GM12878 (cell line): ENCODE measurements around the gene HMGB1. TPM values are rescaled to one million over a fixed set of nuclear protein-coding genes. Genes with fewer than 3 reads are reported as not detected.

Experiments used
- ATAC-seq: fragments of 200-7000 bp; cut with Tn5 transposase; 3 replicates; pipeline ENCODE4 v1.9.1; 2020; ENCODE audit warnings: mild to moderate bottlenecking, moderate library complexity
- BruUV-seq: library from RNA; stranded (reverse); fragments of 400-500 nt; replicated peaks from 2 replicates; lab custom pipeline; 2021; lab: Mats Ljungman, UMichigan
- CTCF ChIA-PET: fragments of 300-600 bp; sonication (Branson Sonifier 250); formaldehyde crosslinking; extraction: SDS; loops from one replicate; lab custom pipeline; 2021; ENCODE audit warnings: inconsistent platforms; lab: Yijun Ruan, JAX
- POLR2A ChIA-PET: fragments of 350-600 bp; formaldehyde crosslinking; extraction: SDS; loops from one replicate; lab custom pipeline; 2021; ENCODE audit warnings: inconsistent platforms; lab: Charles Lee
- RAD21 ChIA-PET: fragments of 300-600 bp; sonication (Branson Sonifier 250); formaldehyde crosslinking; loops from one replicate; lab custom pipeline; 2023; ENCODE audit warnings: antibody characterized with exemption; ENCODE audit not compliant: unreplicated experiment; lab: Charles Lee
- SMC1A ChIA-PET: fragments of 300-600 bp; sonication (Branson Sonifier 250); formaldehyde crosslinking; loops from one replicate; lab custom pipeline; 2023; ENCODE audit not compliant: unreplicated experiment, uncharacterized antibody; lab: Charles Lee
- DNase-seq: peaks from one replicate; pipeline ENCODE4 v3.0.0-alpha.2; 2011; ENCODE audit warnings: low read depth, low spot score
- FAIRE-seq: peaks from 3 replicates; lab custom pipeline; 2011; peaks lifted over from hg19 to GRCh38; lab: Jason Lieb, UNC
- H2AFZ ChIP-seq: 2 replicates; pipeline ENCODE4 v1.6.0; 2011; ENCODE audit warnings: low read depth, low read length, control low read depth; ENCODE audit not compliant: control insufficient read depth
- H3K27ac ChIP-seq: 2 replicates; pipeline ENCODE4 v1.5.1; 2011; ENCODE audit warnings: control low read depth; ENCODE audit not compliant: control insufficient read depth, insufficient read depth
- H3K27me3 ChIP-seq, 2 experiments: replicated peaks in 1 of 2; 2 replicates each; pipeline versions ENCODE4 v1.6.0 to v1.6.1; 2011; ENCODE audit warnings: low read length in 1 of 2; ENCODE audit not compliant: control insufficient read depth in 2 of 2, insufficient read depth in 2 of 2
- H3K36me3 ChIP-seq, 2 experiments: 2 replicates each; pipeline ENCODE4 v1.5.1; 2011; ENCODE audit warnings: low read length in 1 of 2; ENCODE audit not compliant: control insufficient read depth in 2 of 2, insufficient read depth in 2 of 2
- H3K4me1 ChIP-seq: 2 replicates; pipeline ENCODE4 v1.6.1; 2011; ENCODE audit warnings: mild to moderate bottlenecking, low read length, moderate library complexity, mixed read lengths; ENCODE audit not compliant: control insufficient read depth, insufficient read depth
- H3K4me2 ChIP-seq: 2 replicates; pipeline ENCODE4 v1.6.0; 2011; ENCODE audit warnings: control low read depth; ENCODE audit not compliant: control insufficient read depth, insufficient read depth
- H3K4me3 ChIP-seq: fragments of 200-600 bp; sonication (generic); 2 replicates; pipeline ENCODE4 v1.5.1; 2016
- H3K79me2 ChIP-seq: 2 replicates; pipeline ENCODE4 v1.6.0; 2011; ENCODE audit warnings: low read length; ENCODE audit not compliant: control insufficient read depth, insufficient read depth
- H3K9ac ChIP-seq: 2 replicates; pipeline ENCODE4 v1.8.0; 2011; ENCODE audit warnings: low read length, control low read depth, mixed read lengths; ENCODE audit not compliant: control insufficient read depth, insufficient read depth
- H3K9me3 ChIP-seq: replicated peaks from 3 replicates; pipeline ENCODE4 v1.5.1; 2011; ENCODE audit warnings: mild to moderate bottlenecking, low read length; ENCODE audit not compliant: control insufficient read depth, insufficient read depth
- H4K20me1 ChIP-seq: 2 replicates; pipeline ENCODE4 v1.6.0; 2011; ENCODE audit not compliant: control insufficient read depth, insufficient read depth
- ASH2L ChIP-seq: fragments of 300-600, 200-600 bp; sonication (generic); IDR thresholded peaks from 2 replicates; pipeline ENCODE4 v1.6.1; 2017; ENCODE audit warnings: low read depth, mild to moderate bottlenecking, borderline replicate concordance
- CHD4 ChIP-seq: fragments of 200-600 bp; sonication (generic); IDR thresholded peaks from 2 replicates; pipeline ENCODE4 v1.6.1; 2016; ENCODE audit warnings: mild to moderate bottlenecking
- CUX1 ChIP-seq: IDR thresholded peaks from 2 replicates; pipeline ENCODE4 v1.6.1; 2012; ENCODE audit warnings: improper control_type of control experiment, low read depth, low read length; ENCODE audit not compliant: insufficient replicate concordance
- ELK1 ChIP-seq: IDR thresholded peaks from 2 replicates; pipeline ENCODE4 v1.6.1; 2012; ENCODE audit warnings: low read depth, low read length, improper control_type of control experiment
- GATAD2B ChIP-seq: fragments of 450-650 bp; conservative IDR thresholded peaks from 2 replicates; pipeline ENCODE4 v1.6.1; 2017; ENCODE audit warnings: low read depth, mild to moderate bottlenecking, moderate library complexity
- HDAC2 ChIP-seq: fragments of 200-600 bp; sonication (generic); IDR thresholded peaks from 2 replicates; pipeline ENCODE4 v1.6.1; 2017
- HDGF ChIP-seq: fragments of 450-650 bp; IDR thresholded peaks from 2 replicates; pipeline ENCODE4 v1.6.1; 2016; ENCODE audit warnings: antibody characterized with exemption
- POU2F2 ChIP-seq: IDR thresholded peaks from 3 replicates; pipeline ENCODE4 v1.6.1; 2011; ENCODE audit warnings: low read depth, mild to moderate bottlenecking, low read length, borderline replicate concordance
- SIX5 ChIP-seq: IDR thresholded peaks from 2 replicates; pipeline ENCODE4 v1.6.1; 2011; ENCODE audit warnings: mild to moderate bottlenecking, low read depth, low read length, moderate library complexity; ENCODE audit not compliant: severe bottlenecking
- SMAD1 ChIP-seq: fragments of 450-650 bp; IDR thresholded peaks from 2 replicates; pipeline ENCODE4 v1.6.1; 2018; ENCODE audit warnings: mild to moderate bottlenecking, low read depth; ENCODE audit not compliant: partially characterized antibody
- SMAD5 ChIP-seq: IDR thresholded peaks from 2 replicates; pipeline ENCODE4 v1.6.1; 2016; ENCODE audit warnings: antibody characterized with exemption, low read depth
- USF2 ChIP-seq: IDR thresholded peaks from 2 replicates; pipeline ENCODE4 v1.6.1; 2011; ENCODE audit warnings: low read depth, low read length, improper control_type of control experiment, borderline replicate concordance
- ZBTB4 ChIP-seq: fragments of 450-650 bp; formaldehyde crosslinking; IDR thresholded peaks from 2 replicates; pipeline ENCODE4 v1.4.0; 2022; ENCODE audit warnings: mild to moderate bottlenecking, moderate library complexity
- WGBS: methylation state at CpG from one replicate; pipeline ENCODE4 v1.1.6; 2016; ENCODE audit warnings: low lambda C conversion rate; ENCODE audit not compliant: insufficient replicate concordance, insufficient coverage; ENCODE audit errors: missing lambda C conversion rate; 5-methylcytosine and 5-hydroxymethylcytosine counted together
- in situ Hi-C: fragments of 300-500 bp; cut with MboI; formaldehyde crosslinking; loops from 9 replicates; pipeline ENCODE4 v1.14.3; 2018; ENCODE audit warnings: mixed read lengths
- intact Hi-C: fragments of 100-400 bp; cut with micrococcal nuclease; formaldehyde crosslinking; loops from one replicate; pipeline ENCODE4 v1.14.2; 2022; ENCODE audit not compliant: unreplicated experiment
- polyA plus RNA-seq, 11 experiments: library from polyadenylated mRNA; depleted of rRNA in 4 of 11; unstranded in 6 of 11; stranded (reverse) in 5 of 11; fragments of >200 nt; fragmentation: Nextera tagmentation in 4 of 11; fragmentation: Illumina TruSeq in 1 of 11; extraction: Ambion mirVana in 4 of 11; extraction: Trizol in 1 of 11; gene quantifications; 1 replicate in 1 of 11; 2 replicates in 10 of 11; pipeline versions ENCODE4 v1.2.1 to v1.2.3, GENCODE V29; 2011 to 2016; ENCODE audit warnings: inconsistent platforms in 2 of 11, missing spikeins in 2 of 11, low read depth in 1 of 11
- total RNA-seq, 4 experiments: library from RNA; depleted of rRNA in 3 of 4; stranded (reverse); fragments of >200 nt in 3 of 4; fragmentation: Illumina TruSeq in 1 of 4; extraction: Trizol in 1 of 4; gene quantifications; 2 replicates each; pipeline versions ENCODE4 v1.2.1 to v1.2.3, GENCODE V29; 2013 to 2021

The HMGB1 gene
- total and polyA plus RNA-seq, 10 of the 15 experiments (the other 5 are each of a cell fraction or from before 2014, with no cell fraction given): 365 to 2,529 (median 1,396) TPM

- peaks cover 2% of the 10 kb centered on the region; the same call in 1 of the 2 replicates for H3K4me1 ChIP-seq
- TF ChIP-seq POU2F2 (no peak), HDAC2 (no peak), CUX1 (no peak), SIX5 (no peak), CHD4 (no peak), SMAD5 (no peak), ASH2L (no peak), USF2 (no peak), GATAD2B (no peak), ELK1 (no peak), ZBTB4 (CRISPR knock-in tag) (no peak), HDGF (no peak), SMAD1 (no peak)
Observed at GRCh38 chr13:30456290-30456689, 9.4 kb downstream of the HMGB1 start.

More at GRCh38 chr13:30456290-30456689, 9.4 kb downstream of the HMGB1 start:
- BruUV-seq: no TSS peak
- Histone ChIP-seq H4K20me1 (no peaks in the 10 kb centered on the region), H3K4me3 (no peak overlapping the region), H3K4me2 (no peak overlapping the region), H3K9me3 (no peaks in the 10 kb centered on the region), H3K9ac (no peak overlapping the region), H3K36me3 (peaks cover 0 to 11% of the 10 kb centered on the region in 2 experiments; a peak in 2 of 4 replicates), H3K79me2 (no peaks in the 10 kb centered on the region), H2AFZ (no peak overlapping the region), H3K27ac (no peak overlapping the region), H3K27me3 (no peaks in the 10 kb centered on the region)
- DNase-seq: no peak
- WGBS: 56% methylated on average over 3 of the region's 3 CpGs
- CTCF ChIA-PET: no interaction called here
- POLR2A ChIA-PET: interaction anchor here (0.6 kb wide), 1 partner anchor 32 kb away, joined by 3 read pairs; no protein-coding TSS in a partner anchor
- no peak for FAIRE-seq
- no peak for ATAC-seq
- intact Hi-C loops (no loop called here), in situ Hi-C loops (no loop called here)
- SMC1A ChIA-PET: interaction anchor here (1.1 to 1.9 kb wide), 5 partner anchors 11 to 25 kb away, joined by 3 to 9 read pairs (median 5); no protein-coding TSS in a partner anchor
- RAD21 ChIA-PET: interaction anchor here (0.9 to 1.8 kb wide), 5 partner anchors 11 to 64 kb away, joined by 3 to 9 read pairs (median 4); partner anchors contain the start of gene UBE2L5
